ENCODE measurements around the gene IRAK4. TPM values are rescaled to one million over a fixed set of nuclear protein-coding genes. Genes with fewer than 3 reads are reported as not detected.
"Not testable (repeated sequence)": the region's sequence is repeated elsewhere in the genome, so short reads cannot be mapped to it uniquely, and the experiment has no call there.

The IRAK4 gene
- 10 to 100 TPM; 12.2 to 17.1 (median 15.1) TPM for polyA plus RNA-seq (ENCODE audit: insufficient read length in 4 of 4)

DNA sequence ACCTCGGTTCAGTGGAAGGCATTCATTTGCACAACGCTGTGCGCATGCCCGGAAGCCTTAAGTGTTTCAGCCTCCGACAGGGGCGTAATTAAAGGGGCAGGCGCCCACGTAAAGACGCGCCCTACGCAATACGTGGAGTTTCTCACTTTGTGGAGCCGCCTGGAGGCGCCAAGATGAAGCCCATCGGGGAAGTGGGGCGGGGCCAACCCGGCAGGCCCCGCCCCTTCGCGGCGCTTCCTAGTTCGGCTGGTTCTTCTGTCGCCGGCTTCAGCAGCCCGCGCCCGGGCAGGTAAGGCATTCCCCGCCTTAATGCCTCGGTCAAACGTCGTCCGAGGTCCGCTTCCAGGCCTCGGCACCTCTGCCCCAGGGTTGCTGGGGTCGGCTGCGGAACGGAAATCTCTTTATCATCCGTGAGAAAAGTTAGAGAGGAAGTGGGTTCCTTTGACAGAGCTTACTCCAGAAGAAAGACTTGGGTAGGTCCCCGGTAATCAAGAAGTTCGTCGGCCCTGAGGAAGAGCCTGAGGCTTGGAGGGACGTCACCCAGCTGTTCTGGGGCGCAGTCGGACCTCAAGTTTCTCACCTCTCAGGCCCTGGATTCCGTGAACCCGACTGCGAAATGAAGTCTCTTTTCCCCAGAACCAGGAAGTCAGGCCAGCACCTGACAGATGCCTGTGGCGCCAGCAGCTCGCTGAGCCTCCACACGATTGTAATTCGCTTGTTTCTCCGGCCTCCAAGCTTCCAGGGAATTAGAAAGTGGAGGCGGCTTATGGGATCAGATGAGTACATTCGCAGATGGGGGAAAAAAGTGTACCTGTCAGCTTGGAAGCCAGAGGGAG, at the start of gene IRAK4, which contains the start of gene PUS7L:
Gene IRAK4 (plus strand): TSS at position 224 of the 836 bp plus-strand sequence. CDS start 9,161 bp downstream, outside the sequence.
Gene PUS7L (minus strand): TSS at position 63 of the 836 bp plus-strand sequence. CDS start 3,545 bp downstream, outside the sequence.
- DNase-seq (ENCODE audit: low read depth in 4 of 4, low spot score in 3 of 4) = peak; percentile 92 to 97 (median 96)

DNA sequence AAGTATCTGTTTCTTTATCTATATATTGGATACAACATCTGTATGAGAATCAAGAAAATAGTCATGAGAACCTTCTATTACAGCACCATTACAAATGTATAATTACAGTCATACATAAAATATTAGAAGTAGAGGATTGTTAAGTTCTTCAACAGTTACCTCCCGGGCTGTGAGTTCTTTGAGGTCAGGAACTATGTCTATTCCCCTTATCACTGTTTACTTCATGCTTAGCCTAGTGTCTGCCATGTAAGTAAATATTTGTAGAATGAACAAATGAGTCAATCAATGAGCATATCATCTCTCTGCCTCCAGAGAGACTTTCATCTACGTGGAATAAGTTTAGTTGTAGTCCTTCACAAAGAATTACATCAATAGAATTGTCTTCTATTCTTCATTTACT, 47.4 kb upstream of the IRAK4 start:
- DNase-seq (ENCODE audit: low read depth in 4 of 4, low spot score in 3 of 4) = no peak

DNA sequence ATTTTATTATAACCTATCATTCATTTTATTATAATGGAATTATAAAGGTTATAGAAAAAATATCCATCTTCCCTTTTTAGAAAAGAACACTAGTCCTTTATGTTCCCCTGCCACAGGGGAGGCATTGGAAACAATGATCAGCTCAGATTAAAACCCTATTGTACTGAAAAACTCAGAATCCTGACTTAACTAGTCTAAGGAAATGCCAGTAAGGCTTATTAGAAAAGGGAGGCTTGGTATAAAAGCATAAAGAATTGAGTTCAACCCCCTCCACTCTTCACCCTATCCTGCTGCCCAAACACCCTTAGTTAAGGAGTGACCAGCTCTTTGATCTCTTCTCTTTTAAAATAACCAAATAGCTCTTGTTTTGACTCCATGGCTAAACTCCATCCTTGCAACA, 36.1 kb upstream of the IRAK4 start:
- DNase-seq (ENCODE audit: low read depth in 4 of 4, low spot score in 3 of 4) = no peak

DNA sequence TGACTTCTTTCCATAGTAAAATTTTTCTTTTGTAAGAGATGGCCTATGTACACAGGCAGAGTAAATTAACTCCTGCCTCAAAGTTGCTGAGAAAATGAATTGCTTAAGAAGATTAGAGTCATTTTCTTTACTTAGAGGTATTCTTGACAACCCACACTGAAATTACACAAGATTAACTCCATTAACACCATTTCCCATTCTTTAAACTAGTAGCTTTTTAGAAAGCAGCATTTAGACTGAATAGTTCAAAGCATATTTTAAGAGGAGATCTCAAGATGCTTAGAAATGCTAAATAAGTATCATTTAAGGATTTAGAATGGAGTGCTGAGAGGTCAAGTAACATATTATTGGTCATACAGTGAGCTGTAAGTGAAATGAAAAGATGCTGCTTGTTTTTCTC, 35.6 kb upstream of the IRAK4 start:
- no peak for DNase-seq (ENCODE audit: low read depth in 4 of 4, low spot score in 3 of 4)

DNA sequence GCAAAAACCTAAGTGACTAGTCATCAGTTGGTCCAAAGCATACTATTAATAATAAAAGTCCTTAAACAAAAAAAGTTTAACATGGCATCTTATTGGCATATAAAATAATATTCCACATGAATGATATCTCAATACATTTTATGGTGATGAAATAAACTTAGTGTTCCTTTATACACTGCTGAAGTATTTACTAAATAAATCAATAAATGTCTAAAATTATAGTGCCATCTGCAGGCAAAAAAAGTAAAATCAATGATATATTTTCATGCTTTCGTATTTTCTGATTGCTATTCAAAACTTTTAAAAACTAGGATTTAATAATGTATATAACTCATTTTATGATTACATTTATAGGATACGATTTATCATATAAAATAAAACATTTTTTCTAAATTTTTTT, 30.6 kb upstream of the IRAK4 start:
- DNase-seq (ENCODE audit: low read depth in 4 of 4, low spot score in 3 of 4) = no peak

DNA sequence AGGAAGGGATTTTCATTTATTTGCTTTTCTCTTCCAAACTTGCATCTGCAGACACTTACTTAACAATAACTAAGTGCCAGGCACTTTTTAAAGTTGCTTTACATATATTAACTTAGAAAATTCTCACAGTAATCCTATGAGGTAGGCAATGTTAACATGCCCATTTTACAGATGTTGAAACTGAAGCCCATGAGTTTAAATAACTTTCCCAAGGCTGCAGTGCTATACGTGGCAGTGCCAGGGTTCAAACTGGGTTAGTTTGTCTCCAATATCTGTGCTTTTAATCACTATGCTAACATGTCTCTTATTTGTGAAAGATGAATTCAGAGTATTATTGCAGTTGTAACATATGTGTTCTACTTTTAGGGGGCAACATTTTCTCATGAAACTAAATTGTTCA, 30.1 kb upstream of the IRAK4 start:
- no peak for DNase-seq (ENCODE audit: low read depth in 4 of 4, low spot score in 3 of 4)

DNA sequence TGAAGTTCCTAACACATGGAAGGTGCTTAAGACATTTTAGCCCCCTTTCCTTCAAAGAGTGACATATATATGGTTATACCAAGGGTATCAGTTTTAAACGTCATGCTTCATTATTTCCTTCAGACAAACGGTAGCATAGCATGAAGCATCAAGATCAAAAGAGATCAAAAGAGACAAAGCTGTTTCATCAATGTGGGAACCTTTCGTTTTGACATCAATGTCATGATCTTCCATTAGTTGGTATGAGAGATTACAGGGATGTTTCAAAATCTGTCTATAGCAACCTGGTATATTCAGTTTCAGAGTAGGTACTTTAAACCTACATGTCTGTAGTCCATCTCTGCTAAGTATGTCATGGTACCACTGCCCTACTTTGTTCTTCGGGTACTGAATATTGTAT, 28.5 kb upstream of the IRAK4 start:
- DNase-seq (ENCODE audit: low read depth in 4 of 4, low spot score in 3 of 4) = no peak

DNA sequence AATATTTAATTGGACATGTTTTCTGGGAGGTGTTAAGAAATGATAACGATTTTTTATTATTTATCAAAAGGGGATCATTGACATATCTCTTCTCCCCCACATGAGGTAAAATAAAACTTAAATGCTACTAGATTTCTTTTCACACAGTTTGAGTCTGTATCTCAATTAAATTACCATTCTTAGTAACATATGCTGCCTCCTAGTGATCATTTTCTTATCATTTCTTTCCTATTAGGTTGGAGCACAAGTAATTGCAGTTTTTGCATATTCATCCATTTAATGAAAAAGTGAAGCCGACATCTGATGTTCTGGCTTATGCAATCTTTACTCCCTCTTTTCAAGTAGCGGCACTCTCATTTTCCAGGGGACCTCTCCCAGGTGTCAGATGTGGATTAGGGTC, 25.1 kb upstream of the IRAK4 start:
- DNase-seq (ENCODE audit: low read depth in 4 of 4, low spot score in 3 of 4) = no peak

DNA sequence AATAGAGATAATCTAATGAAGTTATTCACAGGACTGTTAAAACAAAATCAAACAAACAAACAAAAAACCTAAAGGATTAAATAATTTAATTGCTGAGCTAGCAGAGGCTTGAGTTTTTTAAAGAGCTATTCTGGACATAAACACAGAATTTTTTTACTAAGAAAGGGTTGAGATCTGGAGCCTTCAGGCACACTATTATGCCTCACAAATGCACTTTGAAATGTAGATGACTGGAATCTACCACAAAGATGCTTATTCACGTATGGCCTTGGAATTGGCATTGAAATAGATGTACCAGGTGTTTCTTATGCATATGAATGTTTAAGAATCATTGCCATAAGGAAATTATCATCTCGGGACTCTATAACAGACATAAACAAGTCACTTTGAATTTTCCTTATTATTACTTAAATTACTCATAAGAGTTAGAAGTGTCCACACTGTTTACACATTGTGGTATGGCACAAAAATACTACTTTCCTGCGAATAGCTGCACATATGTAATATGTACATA, 21.8 kb upstream of the IRAK4 start:
- no peak for DNase-seq (ENCODE audit: low read depth in 4 of 4, low spot score in 3 of 4)

DNA sequence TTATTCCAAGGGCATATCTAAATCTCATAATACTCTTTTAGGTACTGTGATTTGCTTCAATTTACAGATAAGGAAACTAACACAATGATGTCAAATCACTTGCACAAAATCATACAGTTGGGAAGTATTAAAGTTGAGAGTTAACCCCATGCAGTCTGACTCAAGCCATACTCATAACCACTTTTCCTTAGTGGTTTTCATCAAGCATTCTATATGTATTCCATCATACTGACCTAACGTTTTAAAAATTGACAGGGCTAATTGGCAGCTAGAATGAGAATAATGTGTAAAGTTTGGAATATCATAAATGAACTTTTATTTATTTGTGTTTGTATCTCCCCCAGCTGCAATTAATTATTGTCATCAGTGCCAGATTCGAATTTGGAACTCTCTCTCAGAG, 21.1 kb upstream of the IRAK4 start:
- no peak for DNase-seq (ENCODE audit: low read depth in 4 of 4, low spot score in 3 of 4)

DNA sequence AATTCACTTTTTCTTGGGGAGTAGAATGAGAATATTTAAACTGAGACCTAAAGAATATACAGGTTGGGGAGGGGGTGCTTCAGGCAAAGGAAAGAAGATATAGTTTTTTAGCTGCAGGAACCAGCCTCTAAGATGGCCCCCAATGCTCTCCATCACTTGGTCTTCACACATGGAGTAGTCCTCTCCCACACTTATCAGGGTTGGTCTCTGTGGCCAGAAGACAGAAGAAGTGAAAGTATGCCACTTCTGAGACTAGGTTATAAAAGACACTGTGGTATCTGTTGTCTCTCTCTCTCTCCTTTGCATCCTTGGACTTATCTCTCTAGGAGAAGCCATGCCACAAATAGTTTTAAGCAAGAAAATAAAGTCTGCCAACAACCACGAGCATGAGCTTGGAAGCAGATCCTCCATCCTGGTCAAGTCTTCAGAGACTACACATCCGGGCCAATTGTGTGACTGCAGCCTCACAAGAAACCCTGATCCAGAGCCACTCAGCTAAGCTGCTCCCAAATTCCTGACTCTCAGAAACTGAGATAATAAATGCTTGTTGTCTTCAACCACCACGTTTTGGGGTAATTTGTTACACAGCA, 18.1 kb upstream of the IRAK4 start:
- DNase-seq (ENCODE audit: low read depth in 4 of 4, low spot score in 3 of 4) = no peak

DNA sequence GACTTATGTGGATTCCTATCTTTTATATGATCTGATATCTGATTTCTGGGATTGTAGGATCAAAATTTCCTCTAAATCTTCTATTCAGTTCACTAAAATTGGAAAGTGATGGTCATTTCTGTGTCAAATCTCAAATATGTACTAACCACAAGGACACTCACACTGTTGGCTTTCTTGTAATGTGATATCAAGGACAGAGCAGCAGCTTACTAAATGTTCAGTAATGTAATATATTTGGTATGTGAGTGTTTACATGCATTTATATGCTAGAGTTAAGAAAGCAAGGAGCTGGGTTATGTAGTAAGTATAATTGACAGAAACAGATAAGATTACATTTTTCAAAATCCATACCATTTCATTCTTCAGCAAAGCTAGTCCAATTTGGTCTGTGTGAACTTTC, 16.6 kb upstream of the IRAK4 start:
- no peak for DNase-seq (ENCODE audit: low read depth in 4 of 4, low spot score in 3 of 4)

DNA sequence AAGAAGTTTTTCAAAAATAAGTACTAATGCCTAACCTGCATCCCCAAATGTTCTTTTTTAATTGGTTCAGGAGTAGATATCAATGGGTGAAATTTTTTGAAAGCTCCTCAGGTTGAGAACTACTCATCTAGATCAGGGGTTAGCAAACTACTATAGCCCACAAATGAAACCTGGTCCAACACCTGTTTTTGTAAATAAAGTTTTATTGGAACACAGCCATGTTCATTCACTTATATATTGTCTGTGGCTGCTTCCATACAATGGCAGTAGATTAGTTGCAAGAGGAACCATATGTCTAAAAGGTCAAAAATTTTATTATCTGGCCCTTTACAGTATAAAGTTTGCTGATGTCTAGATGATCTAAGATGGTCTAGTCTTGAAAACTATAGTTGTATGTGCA, 13.9 kb upstream of the IRAK4 start:
- DNase-seq (ENCODE audit: low read depth in 4 of 4, low spot score in 3 of 4) = no peak

DNA sequence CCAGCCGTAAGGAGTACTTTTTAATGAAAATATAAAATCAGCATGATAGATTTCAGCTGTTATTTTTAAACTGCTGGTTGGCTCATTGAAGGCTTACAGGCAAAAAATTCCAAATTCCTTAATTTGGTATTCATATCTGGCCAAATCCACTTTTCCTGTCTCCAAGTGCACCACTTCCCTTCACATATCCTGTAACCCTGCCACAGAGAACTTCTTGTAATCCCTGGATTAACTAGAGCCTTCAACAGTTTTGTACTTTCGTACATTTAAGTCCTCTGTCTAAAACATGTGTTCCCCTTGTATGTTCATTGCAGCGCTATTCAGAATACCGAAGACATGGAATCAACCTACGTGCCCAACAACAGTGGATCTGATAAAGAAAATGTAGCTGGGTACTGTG, 9.7 kb upstream of the IRAK4 start:
- DNase-seq (ENCODE audit: low read depth in 4 of 4, low spot score in 3 of 4) = no peak

DNA sequence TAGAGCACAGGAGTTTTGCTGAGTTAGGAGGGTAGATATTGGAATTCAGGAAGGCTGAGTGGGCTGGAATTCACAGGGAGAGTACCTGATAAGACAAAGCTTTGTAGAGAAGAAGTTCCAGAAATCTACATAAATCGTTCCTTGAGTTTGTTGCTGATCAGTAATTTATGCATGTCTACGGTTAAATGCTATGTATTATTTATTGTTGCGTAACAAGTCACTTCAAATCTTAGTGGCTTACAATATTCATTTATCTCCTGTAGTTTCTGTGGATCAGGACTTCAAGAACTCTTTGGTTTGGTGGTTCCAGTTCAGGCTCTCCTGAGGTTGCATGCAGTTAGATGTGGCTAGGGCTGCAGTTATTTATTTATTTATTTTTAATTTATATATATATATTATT, 7.9 kb upstream of the IRAK4 start:
- no peak for DNase-seq (ENCODE audit: low read depth in 4 of 4, low spot score in 3 of 4)

DNA sequence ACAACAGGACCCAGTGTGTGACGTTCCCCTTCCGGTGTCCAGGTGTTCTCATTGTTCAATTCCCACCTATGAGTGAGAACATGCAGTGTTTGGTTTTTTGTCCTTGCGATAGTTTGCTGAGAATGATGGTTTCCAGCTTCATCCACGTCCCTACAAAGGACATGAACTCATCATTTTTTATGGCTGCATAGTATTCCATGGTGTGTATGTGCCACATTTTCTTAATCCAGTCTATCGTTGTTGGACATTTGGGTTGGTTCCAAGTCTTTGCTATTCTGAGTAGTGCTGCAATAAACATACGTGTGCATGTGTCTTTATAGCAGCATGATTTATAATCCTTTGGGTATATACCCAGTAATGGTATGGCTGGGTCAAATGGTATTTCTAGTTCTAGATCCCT, 7.4 kb upstream of the IRAK4 start:
- DNase-seq (ENCODE audit: low read depth in 4 of 4, low spot score in 3 of 4) = not testable (repeated sequence)

DNA sequence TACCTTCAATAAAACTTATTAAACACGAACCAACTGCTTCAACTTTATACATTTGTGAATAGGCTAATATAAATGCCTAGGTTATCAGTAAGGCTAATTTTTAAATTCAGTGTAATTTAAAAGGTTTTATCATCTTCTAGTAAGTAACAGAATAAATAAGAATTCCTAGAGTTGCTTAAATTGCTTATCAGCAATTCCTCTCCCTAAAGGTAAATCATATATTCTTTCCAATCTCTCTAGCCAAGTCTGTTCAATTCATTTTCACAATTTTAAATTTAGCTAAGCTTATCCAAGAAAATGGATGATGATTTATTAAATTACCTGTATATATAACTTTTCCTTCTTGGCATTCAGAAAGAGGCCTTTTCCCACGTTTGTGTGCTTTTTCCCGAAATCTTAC, 4.7 kb upstream of the IRAK4 start:
- DNase-seq (ENCODE audit: low read depth in 4 of 4, low spot score in 3 of 4) = no peak

DNA sequence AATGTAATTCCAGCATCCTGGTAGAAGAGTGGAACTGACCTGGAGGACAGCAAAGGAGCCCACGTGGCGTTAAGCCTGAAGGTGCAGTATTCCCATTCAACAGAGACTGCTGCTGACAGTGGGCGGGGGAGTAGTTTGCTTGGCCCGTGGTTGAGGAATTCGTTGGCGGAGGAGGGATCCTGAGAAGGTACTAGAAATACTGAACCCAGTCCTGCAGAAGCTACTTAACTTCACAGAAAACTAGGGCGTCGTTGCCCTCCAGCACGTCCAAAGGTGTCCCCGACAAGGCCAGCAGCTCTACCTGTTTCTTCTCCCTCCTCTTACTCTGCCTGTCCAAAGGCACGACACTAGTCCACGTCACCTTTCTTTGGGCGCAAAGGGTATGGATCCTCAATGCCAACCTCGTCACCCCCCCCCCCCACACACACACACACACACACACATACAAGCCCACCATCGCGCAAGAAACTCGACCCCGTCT, 464 bp upstream of the IRAK4 start:
- DNase-seq (ENCODE audit: low read depth in 4 of 4, low spot score in 3 of 4) = peak in 2 of 4 donors; percentile 20 to 34

DNA sequence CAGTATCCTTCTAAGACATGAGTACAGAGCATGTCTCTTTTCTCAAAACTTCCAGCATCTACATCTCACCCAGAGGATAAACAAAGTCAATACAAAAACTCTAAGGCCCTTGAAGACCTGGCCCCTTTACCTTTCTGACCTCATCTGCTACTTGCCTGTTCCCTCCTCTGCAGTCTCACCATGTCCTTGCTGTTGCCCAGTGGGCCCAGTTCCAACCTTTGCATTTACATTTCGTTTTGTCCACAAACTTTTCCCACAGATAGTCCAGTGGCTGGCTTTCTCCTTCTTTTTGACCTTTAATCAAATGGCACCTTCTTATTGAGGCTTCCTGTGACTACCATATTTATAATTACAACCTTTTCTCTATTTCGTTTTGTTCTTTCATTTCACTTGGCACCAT, 1.6 kb downstream of the IRAK4 start:
- DNase-seq (ENCODE audit: low read depth in 4 of 4, low spot score in 3 of 4) = no peak

DNA sequence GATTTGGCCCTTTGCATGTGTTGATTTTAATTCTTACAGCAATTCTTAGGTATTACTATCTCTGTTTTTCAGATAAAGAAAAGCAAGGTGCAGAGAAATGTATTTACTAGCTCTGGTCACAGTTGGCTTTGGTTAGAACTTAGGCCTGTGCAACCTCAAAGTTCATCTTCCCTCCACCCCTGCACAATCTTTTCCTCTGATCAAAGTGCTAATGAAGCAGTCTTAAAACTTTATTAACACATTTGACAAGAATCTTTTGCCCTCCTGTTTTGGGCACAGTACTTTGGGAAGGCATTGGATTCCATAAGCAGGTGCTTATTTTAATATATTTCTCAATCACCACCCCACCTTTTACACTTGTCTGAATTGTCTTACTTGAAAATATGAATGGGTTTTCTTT, 2.7 kb downstream of the IRAK4 start:
- DNase-seq (ENCODE audit: low read depth in 4 of 4, low spot score in 3 of 4) = no peak

DNA sequence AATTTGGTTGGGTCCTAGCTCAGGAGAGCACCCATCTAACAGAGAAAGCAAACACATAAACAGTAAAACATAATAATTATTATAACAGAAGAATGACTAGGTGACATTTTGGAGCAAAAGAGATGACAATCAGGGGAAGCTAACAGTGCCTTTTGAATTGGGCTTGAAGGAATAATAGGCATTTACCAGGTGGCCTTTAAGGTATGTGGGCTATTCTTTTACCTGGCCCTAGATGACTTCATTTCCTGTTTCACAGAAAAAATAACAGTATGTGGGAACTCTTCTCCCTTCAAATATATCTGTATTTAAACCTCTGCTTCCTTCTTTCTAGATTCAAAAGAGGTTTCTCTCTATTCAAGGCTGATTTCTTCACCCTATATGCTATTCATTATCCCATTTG, 3.8 kb downstream of the IRAK4 start:
- no peak for DNase-seq (ENCODE audit: low read depth in 4 of 4, low spot score in 3 of 4)

DNA sequence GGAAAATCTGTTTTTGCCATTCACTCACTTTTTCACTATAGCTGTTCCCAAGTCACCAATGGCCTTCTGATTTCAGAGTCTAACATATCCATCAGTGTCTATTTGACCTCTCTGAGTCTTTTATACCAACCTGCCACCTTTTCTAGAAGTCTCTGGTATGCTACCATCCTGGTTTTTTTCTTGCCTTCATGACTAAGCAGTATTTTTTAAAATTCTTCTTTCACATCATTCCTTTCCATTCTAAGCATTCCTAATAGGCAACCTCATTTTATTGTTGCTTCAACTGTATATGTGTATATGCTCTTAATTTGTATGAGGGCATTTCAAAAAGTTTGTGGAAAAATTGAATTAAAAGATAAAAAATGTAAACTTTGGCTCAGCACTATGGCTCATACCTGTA, 5.0 kb downstream of the IRAK4 start:
- DNase-seq (ENCODE audit: low read depth in 4 of 4, low spot score in 3 of 4) = no peak

Data from right renal pelvis (tissue), 4 donors.